Fibroblast of pulmonary artery (primary cell): Measurements from ENCODE around the gene EMILIN2.

Source experiments
- DNase-seq: peaks from one replicate; pipeline ENCODE4 v3.0.0-alpha.2; 2010; ENCODE audit warnings: low read depth
- H3K4me3 ChIP-seq: replicated peaks from 2 replicates; pipeline ENCODE4 v1.5.1; 2011; ENCODE audit warnings: low read depth, mild to moderate bottlenecking, control low read depth, low read length, moderate library complexity
- CTCF ChIP-seq: IDR thresholded peaks from 2 replicates; pipeline ENCODE4 v1.5.1; 2011; ENCODE audit warnings: mild to moderate bottlenecking, control low read depth, low read length, inconsistent platforms; ENCODE audit errors: missing control alignments

The EMILIN2 gene

GRCh38 chr18:2894841-2895370 lies 48.1 kb downstream of the EMILIN2 start:
- no peak for DNase-seq
- H3K4me3 ChIP-seq: no peak overlapping the region
- TF ChIP-seq CTCF: no peak

DNA sequence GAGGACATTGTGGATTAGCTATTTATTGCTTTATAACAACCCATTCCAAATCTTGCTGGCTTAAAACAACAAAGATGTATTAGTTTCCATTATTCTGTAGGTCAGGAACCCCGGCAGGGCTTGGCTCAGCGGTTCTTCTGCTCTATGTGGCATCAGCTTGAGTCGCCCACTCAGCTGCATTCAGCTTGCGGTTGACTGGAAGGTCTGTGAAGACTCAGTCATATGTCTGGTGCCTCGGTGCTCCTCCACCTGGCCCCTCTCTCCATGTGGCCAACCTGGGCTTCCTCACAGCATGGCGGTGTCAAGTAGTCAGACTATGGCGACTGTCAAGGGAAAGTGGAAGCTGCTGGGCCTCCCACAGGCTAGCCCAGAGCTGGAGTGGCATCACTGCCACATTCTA lies 48.6 kb downstream of the EMILIN2 start:
- H3K4me3 ChIP-seq: no peak overlapping the region
- no peak for TF ChIP-seq CTCF
- no peak for DNase-seq

DNA sequence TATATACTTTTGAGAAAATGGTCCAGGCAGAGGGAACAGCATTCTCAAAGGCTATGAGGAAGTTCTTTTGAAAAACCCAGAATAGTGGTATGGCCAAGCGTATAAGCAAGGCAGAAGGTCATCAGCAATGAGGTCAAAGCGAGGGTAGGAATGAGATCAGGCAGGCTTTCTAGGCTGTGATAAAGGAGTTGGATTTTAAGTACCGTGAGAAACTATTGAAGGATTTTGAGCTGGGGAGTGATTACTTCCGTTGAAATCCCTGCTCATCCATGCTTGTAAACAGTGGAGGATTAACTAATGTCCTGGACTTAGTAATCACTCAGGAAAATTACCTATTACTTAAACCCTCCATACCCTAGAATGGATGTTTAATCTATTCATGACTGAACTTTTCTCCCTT lies 50.2 kb downstream of the EMILIN2 start:
- no peak for DNase-seq
- H3K4me3 ChIP-seq: no peak overlapping the region
- no peak for TF ChIP-seq CTCF

GRCh38 chr18:2897448-2898185 lies 50.8 kb downstream of the EMILIN2 start:
- TF ChIP-seq CTCF: no peak
- no peak for DNase-seq
- H3K4me3 ChIP-seq: no peak overlapping the region

DNA sequence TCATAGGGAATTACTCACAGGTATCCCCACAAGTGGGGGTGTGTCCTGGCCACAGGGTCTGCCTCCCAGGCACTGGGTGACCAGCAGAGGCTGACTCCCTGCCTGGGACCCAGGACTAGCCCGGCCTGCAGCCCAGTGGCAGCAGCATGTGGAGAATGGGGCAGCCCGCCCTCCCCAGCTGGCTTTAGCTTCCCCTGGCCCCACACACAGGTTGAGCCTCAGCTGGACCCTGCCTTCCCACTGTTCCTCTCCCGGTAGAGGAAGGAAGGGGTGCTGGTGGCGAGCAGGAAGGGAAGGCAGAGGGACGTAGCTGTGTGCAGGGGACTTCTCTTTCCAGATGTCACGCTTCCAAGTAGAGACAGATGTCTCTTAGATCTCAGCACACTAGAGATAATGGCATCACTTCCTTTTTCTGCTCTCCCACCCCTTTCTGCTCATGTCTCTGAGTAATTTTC lies 51.4 kb downstream of the EMILIN2 start:
- TF ChIP-seq CTCF: no peak

DNA sequence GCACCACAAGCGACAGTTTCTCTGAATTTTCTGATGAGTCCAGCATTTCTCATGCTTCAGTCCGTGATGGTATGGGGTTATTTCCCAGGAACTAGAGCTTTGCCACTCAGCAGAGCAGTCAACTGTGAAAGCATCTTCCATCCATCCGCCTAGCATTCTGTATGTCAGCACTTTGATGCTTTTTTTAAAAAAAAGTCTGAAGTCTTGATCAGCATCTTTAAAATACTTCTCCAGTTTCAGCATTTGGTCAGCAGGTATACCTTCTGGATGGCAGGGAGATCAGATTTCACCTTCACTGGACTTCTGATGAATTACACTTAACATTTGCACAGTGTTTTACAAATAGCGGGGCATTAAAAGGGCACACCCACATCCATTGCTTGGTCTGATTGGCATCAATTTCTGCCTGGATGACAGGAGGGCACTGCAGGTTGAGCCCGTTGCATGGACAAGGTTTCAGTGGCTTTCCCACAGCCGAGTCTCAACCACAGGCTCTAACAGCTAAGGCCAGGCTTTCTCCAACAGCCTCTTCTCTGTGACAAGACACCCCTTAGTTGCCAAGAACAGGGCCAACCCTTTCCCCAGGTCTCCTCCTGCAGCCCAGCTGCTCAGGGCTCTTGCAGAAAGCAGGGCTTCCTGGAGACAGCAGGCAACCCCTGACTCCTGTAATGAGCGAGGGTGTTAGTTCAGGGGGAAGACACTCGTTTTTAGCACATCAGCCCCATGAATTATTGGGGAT lies 54.0 kb downstream of the EMILIN2 start:
- H3K4me3 ChIP-seq: no peak overlapping the region
- DNase-seq: no peak
- no peak for TF ChIP-seq CTCF

More for the DNA sequence above, 51.4 kb downstream of the EMILIN2 start:
- DNase-seq: no peak
- no peak overlapping the region for H3K4me3 ChIP-seq
